SJCRH30 (cell line): ENCODE measurements around the gene YTHDC1. TPM values are rescaled to one million over a fixed set of nuclear protein-coding genes. Genes with fewer than 3 reads are reported as not detected.
"Not testable (repeated sequence)": the region's sequence is repeated elsewhere in the genome, so short reads cannot be mapped to it uniquely, and the experiment has no call there.

Experiments used
- DNase-seq, 2 experiments: peaks; one replicate each; pipeline ENCODE4 v3.0.0-alpha.2; 2015 to 2020
- H3K27ac ChIP-seq: fragments of 250-450 bp; sonication (Bioruptor Pico); 2 replicates; pipeline ENCODE4 v1.5.1; 2020; ENCODE audit warnings: mild to moderate bottlenecking, moderate library complexity
- H3K27me3 ChIP-seq: fragments of 250-450 bp; sonication (Bioruptor Pico); 2 replicates; pipeline ENCODE4 v1.5.1; 2020; ENCODE audit warnings: mild to moderate bottlenecking, moderate library complexity
- H3K36me3 ChIP-seq: fragments of 250-450 bp; sonication (Bioruptor Pico); 2 replicates; pipeline ENCODE4 v1.5.1; 2020; ENCODE audit warnings: mild to moderate bottlenecking, moderate library complexity
- H3K4me1 ChIP-seq: fragments of 250-450 bp; sonication (Bioruptor Pico); 2 replicates; pipeline ENCODE4 v1.5.1; 2020; ENCODE audit warnings: mild to moderate bottlenecking, moderate library complexity
- H3K4me3 ChIP-seq: fragments of 250-450 bp; sonication (Bioruptor Pico); 2 replicates; pipeline ENCODE4 v1.5.1; 2020; ENCODE audit warnings: mild to moderate bottlenecking, moderate library complexity
- H3K9me3 ChIP-seq: fragments of 250-450 bp; sonication (Bioruptor Pico); replicated peaks from 2 replicates; pipeline ENCODE4 v1.5.1; 2020; ENCODE audit warnings: mild to moderate bottlenecking, moderate library complexity
- total RNA-seq: library from RNA; depleted of rRNA; stranded (reverse); fragments of >200 nt; shearing (Covaris generic); gene quantifications from 2 replicates; pipeline ENCODE4 v1.2.3, GENCODE V29; 2014; rRNA removed

The YTHDC1 gene
- total RNA-seq, result 85.3 and 99.6 TPM in 2 replicates

DNA sequence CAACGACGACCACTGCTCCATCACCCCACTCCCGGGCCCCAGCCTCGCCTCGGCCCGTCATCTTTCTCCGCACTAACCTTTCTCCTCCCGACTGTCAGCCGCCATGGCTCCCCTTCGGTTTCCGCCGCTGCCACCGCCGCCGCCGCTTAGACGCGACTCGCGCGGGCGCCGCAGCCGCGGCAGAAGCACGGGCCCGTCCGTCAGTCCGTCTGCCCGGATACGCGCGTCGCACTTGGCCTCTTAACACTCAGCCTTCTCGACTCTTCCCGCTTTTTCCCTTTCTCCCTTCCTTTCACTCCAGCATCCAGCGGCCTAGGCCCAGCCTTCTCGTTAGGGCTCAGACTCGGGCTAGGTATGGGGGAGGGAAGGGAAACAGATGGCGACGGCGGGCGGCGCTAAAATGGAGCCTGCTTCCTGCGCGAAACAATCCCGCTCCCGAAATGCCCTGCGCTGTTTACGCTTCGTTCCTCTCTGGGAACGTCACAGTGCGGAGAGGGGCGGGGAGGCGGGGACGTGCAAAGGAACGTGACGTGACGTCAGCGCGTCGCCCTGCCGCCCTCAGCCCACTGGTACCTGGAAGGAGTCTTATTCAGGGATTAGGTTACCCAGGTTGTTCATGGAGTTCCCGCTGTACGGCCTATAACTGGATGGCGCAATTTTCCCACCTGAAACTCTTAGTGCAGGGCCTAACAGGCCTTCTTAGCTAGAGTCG, at the start of gene YTHDC1:
TSS of gene YTHDC1 (minus strand) at position 442 of the 712 bp plus-strand sequence. CDS start at position 105, 337 bp downstream.
- Histone ChIP-seq H3K36me3 (peaks cover 3% of the 10 kb centered on the region; the same call in 1 of the 2 replicates), H3K9me3 (no peaks in the 10 kb centered on the region), H3K4me3 (peak within 1 kb of the TSS; percentile 74), H3K27ac (peak within 1 kb of the TSS; percentile 96), H3K4me1 (0 out of 2 replicates have a peak, but pooled peaks cover 10% of the 10 kb centered on the region), H3K27me3 (no peaks in the 10 kb centered on the region)
- DNase-seq, result peak; percentile 96 to 97

DNA sequence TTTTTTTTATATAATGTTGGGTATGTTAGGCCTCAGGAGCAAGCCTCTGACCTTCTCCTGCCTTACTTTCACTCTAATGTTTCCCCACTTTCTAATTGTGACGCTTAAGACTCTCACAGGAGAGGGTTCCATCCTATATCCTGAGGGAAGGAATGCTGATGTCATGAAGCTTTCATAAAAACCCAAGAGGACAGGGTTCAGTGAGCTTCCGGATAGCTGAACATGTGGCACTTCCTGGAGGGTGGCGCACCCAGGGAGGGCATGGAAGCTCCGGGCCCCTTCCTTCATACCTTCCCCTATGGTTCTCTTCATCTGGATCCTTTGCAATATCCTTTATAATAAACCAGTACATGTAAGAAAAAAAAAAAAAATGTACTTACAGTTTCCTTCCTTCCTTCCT, 49.4 kb upstream of the YTHDC1 start:
- Histone ChIP-seq H3K9me3 (no peaks in the 10 kb centered on the region), H3K27me3 (no peaks in the 10 kb centered on the region), H3K4me1 (no peaks in the 10 kb centered on the region), H3K27ac (no peak overlapping the region), H3K36me3 (no peaks in the 10 kb centered on the region), H3K4me3 (no peak overlapping the region)
- no peak for DNase-seq

GRCh38 chr4:68396756-68397155, 46.9 kb upstream of the YTHDC1 start:
- no peak for DNase-seq

DNA sequence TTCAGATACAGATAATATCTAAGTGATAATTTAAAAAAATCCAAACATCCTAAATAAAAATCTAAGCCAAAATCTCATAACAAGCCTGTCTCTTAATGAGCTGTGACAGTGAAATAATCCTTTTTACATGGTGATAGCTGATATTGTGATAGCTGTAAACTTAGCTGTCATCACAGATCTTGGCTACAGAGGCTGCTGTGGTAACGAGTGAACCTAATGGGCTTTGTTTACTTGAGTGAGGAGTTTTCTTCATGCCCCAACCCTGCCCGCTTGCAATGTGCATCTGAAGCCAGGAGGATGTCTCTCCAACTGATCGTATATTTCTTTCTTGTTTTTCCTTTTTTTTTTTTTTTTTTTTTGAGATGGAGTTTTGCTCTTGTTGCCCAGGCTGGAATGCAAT, 41.5 kb upstream of the YTHDC1 start:
- Histone ChIP-seq H3K27ac (no peak overlapping the region), H3K27me3 (no peaks in the 10 kb centered on the region; the same call in 1 of the 2 replicates), H3K9me3 (no peaks in the 10 kb centered on the region), H3K4me3 (no peak overlapping the region), H3K36me3 (no peaks in the 10 kb centered on the region), H3K4me1 (no peaks in the 10 kb centered on the region)
- DNase-seq, result peak in 1 of 2 experiments; percentile 18

More at GRCh38 chr4:68396756-68397155, 46.9 kb upstream of the YTHDC1 start:
- Histone ChIP-seq H3K36me3 (no peaks in the 10 kb centered on the region), H3K27ac (no peak overlapping the region), H3K9me3 (no peaks in the 10 kb centered on the region), H3K4me1 (no peaks in the 10 kb centered on the region), H3K4me3 (no peak overlapping the region), H3K27me3 (no peaks in the 10 kb centered on the region; the same call in 1 of the 2 replicates)

GRCh38 chr4:68390205-68390935, 40.5 kb upstream of the YTHDC1 start:
- H3K27ac ChIP-seq, result no peak overlapping the region
- H3K4me1 ChIP-seq, result no peaks in the 10 kb centered on the region
- H3K9me3 ChIP-seq, result no peaks in the 10 kb centered on the region
- no peaks in the 10 kb centered on the region for H3K36me3 ChIP-seq
- H3K27me3 ChIP-seq, result no peaks in the 10 kb centered on the region; the same call in 1 of the 2 replicates
- DNase-seq, result no peak
- no peak overlapping the region for H3K4me3 ChIP-seq

- not testable (repeated sequence) for H3K9me3 ChIP-seq, H3K4me3 ChIP-seq, H3K27ac ChIP-seq, H3K27me3 ChIP-seq, H3K4me1 ChIP-seq, DNase-seq, H3K36me3 ChIP-seq
Measured at GRCh38 chr4:68389386-68389913, 39.6 kb upstream of the YTHDC1 start.

DNA sequence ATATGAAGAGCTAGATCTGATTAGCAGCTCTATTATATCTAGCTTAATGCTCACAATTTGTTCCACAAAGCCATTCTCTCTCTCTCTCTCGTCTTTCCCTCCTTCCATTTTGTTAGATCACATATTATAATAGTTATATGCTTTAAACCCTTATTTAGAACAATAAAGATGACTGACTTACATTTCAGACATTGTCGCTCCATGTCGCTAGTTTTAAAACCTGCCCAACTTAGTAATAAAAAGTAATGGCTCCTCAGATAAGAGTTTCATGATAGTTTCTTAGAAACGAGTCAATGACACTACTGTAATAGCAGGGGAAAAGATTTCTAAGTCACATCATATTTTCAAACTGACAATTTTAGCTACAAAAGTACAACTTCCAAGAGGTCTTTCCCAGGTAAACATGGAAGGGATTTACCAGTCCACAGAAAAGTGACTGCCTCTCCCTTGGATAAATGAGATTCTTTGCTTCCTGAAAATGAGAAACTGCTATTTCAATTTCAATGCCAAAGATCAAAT, 38.5 kb upstream of the YTHDC1 start:
- Histone ChIP-seq H3K4me1 (no peaks in the 10 kb centered on the region), H3K27me3 (no peaks in the 10 kb centered on the region; the same call in none of the 2 replicates), H3K4me3 (no peak overlapping the region), H3K36me3 (no peaks in the 10 kb centered on the region), H3K27ac (no peak overlapping the region), H3K9me3 (no peaks in the 10 kb centered on the region)
- DNase-seq, result no peak

DNA sequence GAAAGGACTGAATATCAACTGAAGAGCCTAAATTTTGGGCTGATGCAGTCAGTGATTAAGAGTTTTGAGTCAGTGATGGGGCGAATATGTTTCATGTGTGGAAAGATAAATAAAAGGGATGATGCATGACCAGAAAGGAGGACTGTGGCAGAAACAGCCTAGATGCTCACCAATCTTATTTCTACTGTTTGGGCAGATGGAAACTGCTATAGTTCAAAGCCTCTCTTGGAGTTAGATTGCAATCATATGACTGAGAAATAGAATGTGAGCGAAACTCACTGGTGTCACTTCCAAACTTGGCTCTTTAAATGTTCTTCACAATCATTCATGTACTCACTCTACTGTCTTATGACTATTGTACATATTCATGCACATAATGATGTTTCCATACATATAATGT, 35.4 kb upstream of the YTHDC1 start:
- no peak for DNase-seq
- Histone ChIP-seq H3K36me3 (no peaks in the 10 kb centered on the region), H3K9me3 (no peaks in the 10 kb centered on the region), H3K4me3 (no peak overlapping the region), H3K4me1 (no peaks in the 10 kb centered on the region), H3K27ac (no peak overlapping the region), H3K27me3 (peaks cover 7% of the 10 kb centered on the region)

- Histone ChIP-seq H3K27me3 (peaks cover 7% of the 10 kb centered on the region), H3K9me3 (no peaks in the 10 kb centered on the region), H3K4me3 (no peak overlapping the region), H3K4me1 (no peaks in the 10 kb centered on the region), H3K36me3 (no peaks in the 10 kb centered on the region), H3K27ac (no peak overlapping the region)
- no peak for DNase-seq
Measured at GRCh38 chr4:68383115-68383514, 33.2 kb upstream of the YTHDC1 start.

GRCh38 chr4:68378226-68378625, 28.3 kb upstream of the YTHDC1 start:
- DNase-seq, result no peak
- H3K27me3 ChIP-seq, result peaks cover 15% of the 10 kb centered on the region; the same call in 1 of the 2 replicates
- H3K9me3 ChIP-seq, result no peaks in the 10 kb centered on the region
- no peak overlapping the region for H3K4me3 ChIP-seq
- H3K27ac ChIP-seq, result no peak overlapping the region
- no peaks in the 10 kb centered on the region for H3K36me3 ChIP-seq
- no peaks in the 10 kb centered on the region for H3K4me1 ChIP-seq

GRCh38 chr4:68375667-68376559, 26.0 kb upstream of the YTHDC1 start:
- peak; percentile 13 to 42 for DNase-seq

GRCh38 chr4:68373513-68373912, 23.6 kb upstream of the YTHDC1 start:
- Histone ChIP-seq H3K4me3 (no peak overlapping the region), H3K27ac (no peak overlapping the region), H3K36me3 (no peaks in the 10 kb centered on the region), H3K4me1 (0 out of 2 replicates have a peak, but pooled peaks cover 5% of the 10 kb centered on the region), H3K27me3 (0 out of 2 replicates have a peak, but pooled peaks cover 8% of the 10 kb centered on the region), H3K9me3 (no peaks in the 10 kb centered on the region)
- DNase-seq, result no peak

More at GRCh38 chr4:68375667-68376559, 26.0 kb upstream of the YTHDC1 start:
- Histone ChIP-seq H3K4me3 (no peak overlapping the region), H3K27ac (no peak overlapping the region), H3K27me3 (peaks cover 11% of the 10 kb centered on the region; the same call in 1 of the 2 replicates), H3K9me3 (no peaks in the 10 kb centered on the region), H3K36me3 (no peaks in the 10 kb centered on the region), H3K4me1 (no peaks in the 10 kb centered on the region)

- no peak for DNase-seq
- H3K4me3 ChIP-seq, result no peak overlapping the region
- 0 out of 2 replicates have a peak, but pooled peaks cover 8% of the 10 kb centered on the region for H3K27me3 ChIP-seq
- H3K27ac ChIP-seq, result no peak overlapping the region
- H3K4me1 ChIP-seq, result 0 out of 2 replicates have a peak, but pooled peaks cover 5% of the 10 kb centered on the region
- H3K9me3 ChIP-seq, result no peaks in the 10 kb centered on the region
- H3K36me3 ChIP-seq, result no peaks in the 10 kb centered on the region
Measured at GRCh38 chr4:68372588-68372987, 22.7 kb upstream of the YTHDC1 start.
